ENCODE results near the gene GPANK1. TPM values are rescaled to one million over a fixed set of nuclear protein-coding genes. Genes with fewer than 3 reads are reported as not detected.

Gene GPANK1
- total and polyA plus RNA-seq, 9 of the 15 experiments (the other 6 are each of a cell fraction or from before 2014, with no cell fraction given) = 32.2 to 111 (median 46.3) TPM

GRCh38 chr6:31651602-31652191, 13.1 kb downstream of the GPANK1 start (continued):
- TF ChIP-seq SMARCC2 (IDR thresholded peaks at IDR 0.05; ENCODE audit: low read depth) (no peak), PYGO2 (tag; IDR thresholded peaks at IDR 0.05) (0 out of 2 replicates have a peak, but pooled peaks have one; percentile 26), NR3C1 (CRISPR knock-in tag; IDR thresholded peaks at IDR 0.05) (no peak), ZFP1 (CRISPR knock-in tag; IDR thresholded peaks at IDR 0.05) (no peak), MLLT1 (IDR thresholded peaks at IDR 0.05) (peak in 1 of 2 experiments; percentile 18; a peak in 1 of 4 replicates), E2F6 (IDR thresholded peaks at IDR 0.05; ENCODE audit: borderline replicate concordance in 1 of 2, extremely low read depth in 1 of 2, insufficient read depth in 1 of 2, insufficient read length in 1 of 2, low read depth in 1 of 2, low read length in 1 of 2, poor library complexity in 1 of 2, severe bottlenecking in 1 of 2) (peak in 1 of 2 experiments; percentile 24), SOX6 (IDR thresholded peaks at IDR 0.05) (peak; percentile 73), SPI1 (IDR thresholded peaks at IDR 0.05; ENCODE audit: borderline replicate concordance, low read depth, low read length) (peak; percentile 36; the same call in 1 of the 2 replicates), BRD4 (IDR thresholded peaks at IDR 0.05) (0 out of 2 replicates have a peak, but pooled peaks have one; percentile 1), YY1 (IDR thresholded peaks at IDR 0.05; ENCODE audit: borderline replicate concordance in 1 of 3, control insufficient read depth in 1 of 3, extremely low read depth in 1 of 3, insufficient read depth in 3 of 3, insufficient read length in 1 of 3, insufficient replicate concordance in 2 of 3, low read depth in 1 of 3, low read length in 2 of 3) (peak in 1 of 3 experiments; percentile 24), JUND (IDR thresholded peaks at IDR 0.05; ENCODE audit: borderline replicate concordance, low read depth, low read length) (peak; percentile 72; the same call in 1 of the 2 replicates), JUND (tag; IDR thresholded peaks at IDR 0.05; ENCODE audit: borderline replicate concordance, low read depth, low read length) (0 out of 3 replicates have a peak, but pooled peaks have one; percentile 63), ZBTB1 (CRISPR knock-in tag; IDR thresholded peaks at IDR 0.05; ENCODE audit: borderline replicate concordance, low read depth) (0 out of 2 replicates have a peak, but pooled peaks have one; percentile 13), ZBTB26 (CRISPR knock-in tag; IDR thresholded peaks at IDR 0.05) (peak; percentile 88)
- TF ChIP-seq, protein P1, sequence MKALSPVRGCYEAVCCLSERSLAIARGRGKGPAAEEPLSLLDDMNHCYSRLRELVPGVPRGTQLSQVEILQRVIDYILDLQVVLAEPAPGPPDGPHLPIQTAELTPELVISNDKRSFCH (CRISPR knock-in tag; IDR thresholded peaks at IDR 0.05) = no peak
- TF ChIP-seq, protein P1 (tag; IDR thresholded peaks at IDR 0.05) = 0 out of 2 replicates have a peak, but pooled peaks have one; percentile 17
- TF ChIP-seq, protein P2, sequence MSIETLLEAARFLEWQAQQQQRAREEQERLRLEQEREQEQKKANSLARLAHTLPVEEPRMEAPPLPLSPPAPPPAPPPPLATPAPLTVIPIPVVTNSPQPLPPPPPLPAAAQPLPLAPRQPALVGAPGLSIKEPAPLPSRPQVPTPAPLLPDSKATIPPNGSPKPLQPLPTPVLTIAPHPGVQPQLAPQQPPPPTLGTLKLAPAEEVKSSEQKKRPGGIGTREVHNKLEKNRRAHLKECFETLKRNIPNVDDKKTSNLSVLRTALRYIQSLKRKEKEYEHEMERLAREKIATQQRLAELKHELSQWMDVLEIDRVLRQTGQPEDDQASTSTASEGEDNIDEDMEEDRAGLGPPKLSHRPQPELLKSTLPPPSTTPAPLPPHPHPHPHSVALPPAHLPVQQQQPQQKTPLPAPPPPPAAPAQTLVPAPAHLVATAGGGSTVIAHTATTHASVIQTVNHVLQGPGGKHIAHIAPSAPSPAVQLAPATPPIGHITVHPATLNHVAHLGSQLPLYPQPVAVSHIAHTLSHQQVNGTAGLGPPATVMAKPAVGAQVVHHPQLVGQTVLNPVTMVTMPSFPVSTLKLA (conservative IDR thresholded peaks at IDR 0.05) = no peak
- TF ChIP-seq, protein P3, sequence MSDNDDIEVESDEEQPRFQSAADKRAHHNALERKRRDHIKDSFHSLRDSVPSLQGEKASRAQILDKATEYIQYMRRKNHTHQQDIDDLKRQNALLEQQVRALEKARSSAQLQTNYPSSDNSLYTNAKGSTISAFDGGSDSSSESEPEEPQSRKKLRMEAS (CRISPR knock-in tag; IDR thresholded peaks at IDR 0.05) = no peak; the same call in 1 of the 2 replicates
